Smooth muscle cell (in vitro differentiated cells): Measurements from ENCODE around the gene ASB14. TPM values are rescaled to one million over a fixed set of nuclear protein-coding genes. Genes with fewer than 3 reads are reported as not detected.
A peak's percentile ranks its signal among the peaks of the same experiment; 100 is the strongest.

Source experiments
- DNase-seq: peaks from one replicate; lab custom pipeline; 2025; ENCODE audit not compliant: unreplicated experiment; lab: John Stamatoyannopoulos, UW
- H2AFZ ChIP-seq: fragments of 200-600 bp; sonication (generic); 2 replicates; pipeline ENCODE4 v1.6.0; 2016; ENCODE audit warnings: antibody characterized with exemption, low read depth, mild to moderate bottlenecking
- H3F3A ChIP-seq: fragments of 200-600 bp; sonication (generic); 2 replicates; pipeline ENCODE4 v1.6.0; 2017; ENCODE audit warnings: antibody characterized with exemption, low read depth
- H3K27ac ChIP-seq: fragments of 200-600 bp; sonication (generic); 2 replicates; pipeline ENCODE4 v1.5.1; 2016; ENCODE audit warnings: low read depth, mild to moderate bottlenecking
- H3K27me3 ChIP-seq: fragments of 200-600 bp; sonication (generic); 2 replicates; pipeline ENCODE4 v1.6.1; 2016; ENCODE audit warnings: low read depth, mild to moderate bottlenecking
- H3K36me3 ChIP-seq: fragments of 200-600 bp; sonication (generic); 2 replicates; pipeline ENCODE4 v1.5.1; 2016; ENCODE audit warnings: low read depth
- H3K4me1 ChIP-seq: fragments of 200-600 bp; sonication (generic); 2 replicates; pipeline ENCODE4 v1.5.1; 2016; ENCODE audit warnings: low read depth
- H3K4me2 ChIP-seq: fragments of 200-600 bp; sonication (generic); 2 replicates; pipeline ENCODE4 v1.6.0; 2016; ENCODE audit warnings: mild to moderate bottlenecking
- H3K4me3 ChIP-seq: fragments of 200-600 bp; sonication (generic); 2 replicates; pipeline ENCODE4 v1.5.1; 2016; ENCODE audit warnings: mild to moderate bottlenecking
- H3K79me2 ChIP-seq: fragments of 200-600 bp; sonication (generic); 2 replicates; pipeline ENCODE4 v1.6.0; 2016; ENCODE audit warnings: low read depth, mild to moderate bottlenecking
- H3K9ac ChIP-seq: fragments of 200-600 bp; sonication (generic); 2 replicates; pipeline ENCODE4 v1.6.0; 2016; ENCODE audit warnings: low read depth
- H3K9me3 ChIP-seq: fragments of 200-600 bp; sonication (generic); replicated peaks from 2 replicates; pipeline ENCODE4 v1.5.1; 2016; ENCODE audit warnings: low read depth
- H4K20me1 ChIP-seq: fragments of 200-600 bp; sonication (generic); 2 replicates; pipeline ENCODE4 v1.6.0; 2016; ENCODE audit warnings: low read depth
- CTCF ChIP-seq: fragments of 200-600 bp; sonication (generic); IDR thresholded peaks from 2 replicates; pipeline ENCODE4 v1.5.1; 2017; ENCODE audit warnings: borderline replicate concordance, mild to moderate bottlenecking, antibody characterized with exemption; ENCODE audit not compliant: insufficient read depth, poor library complexity, severe bottlenecking
- WGBS: methylation state at CpG from one replicate; pipeline ENCODE4 v1.1.7; 2016; ENCODE audit warnings: low lambda C conversion rate; 5-methylcytosine and 5-hydroxymethylcytosine counted together
- polyA plus RNA-seq: library from polyadenylated mRNA; unstranded; fragments of >200 nt; fragmentation: Nextera tagmentation; extraction: Ambion mirVana; gene quantifications from 2 replicates; pipeline ENCODE4 v1.2.1, GENCODE V29; 2016
- total RNA-seq: library from RNA; depleted of rRNA; stranded (reverse); fragments of >200 nt; gene quantifications from 2 replicates; pipeline ENCODE4 v1.2.3, GENCODE V29; 2014

Gene ASB14
- total and polyA plus RNA-seq, 2 experiments from 2014 or later = 0.17 TPM; not detected in 1

DNA sequence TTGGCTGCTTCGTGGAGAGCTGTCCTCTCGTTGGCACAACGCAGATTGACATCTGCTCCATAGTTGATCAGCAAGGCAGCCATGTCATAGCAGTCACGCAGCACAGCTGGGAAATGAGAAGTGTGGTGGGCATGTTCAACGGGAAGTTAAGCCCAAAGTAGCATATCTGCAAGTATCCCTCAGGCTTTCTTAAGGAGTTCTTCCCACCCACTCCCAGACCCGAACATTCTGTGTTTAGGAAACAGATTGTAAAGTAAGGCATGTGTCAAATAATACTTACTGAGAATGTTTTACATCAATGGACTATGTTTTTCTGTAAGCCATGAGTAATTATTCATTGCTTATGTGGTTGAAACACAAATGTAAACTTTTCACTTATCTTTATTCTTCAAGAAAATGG is 9.2 kb downstream of the ASB14 start:
- H3K27ac ChIP-seq = peak overlapping the region; percentile 1
- no peaks in the 10 kb centered on the region for H3K36me3 ChIP-seq
- H3K79me2 ChIP-seq = no peaks in the 10 kb centered on the region
- no peaks in the 10 kb centered on the region for H3K27me3 ChIP-seq
- no peaks in the 10 kb centered on the region for H3K9me3 ChIP-seq
- no peak overlapping the region for H2AFZ ChIP-seq
- H3K4me1 ChIP-seq = peaks cover 3% of the 10 kb centered on the region
- no peaks in the 10 kb centered on the region for H3F3A ChIP-seq
- H3K9ac ChIP-seq = no peak overlapping the region
- WGBS = 44% methylated on average over 6 of the region's 6 CpGs
- DNase-seq = no peak
- no peak for TF ChIP-seq CTCF
- no peak overlapping the region for H3K4me3 ChIP-seq
- no peaks in the 10 kb centered on the region for H4K20me1 ChIP-seq
- peak overlapping the region; percentile 71 for H3K4me2 ChIP-seq

DNA sequence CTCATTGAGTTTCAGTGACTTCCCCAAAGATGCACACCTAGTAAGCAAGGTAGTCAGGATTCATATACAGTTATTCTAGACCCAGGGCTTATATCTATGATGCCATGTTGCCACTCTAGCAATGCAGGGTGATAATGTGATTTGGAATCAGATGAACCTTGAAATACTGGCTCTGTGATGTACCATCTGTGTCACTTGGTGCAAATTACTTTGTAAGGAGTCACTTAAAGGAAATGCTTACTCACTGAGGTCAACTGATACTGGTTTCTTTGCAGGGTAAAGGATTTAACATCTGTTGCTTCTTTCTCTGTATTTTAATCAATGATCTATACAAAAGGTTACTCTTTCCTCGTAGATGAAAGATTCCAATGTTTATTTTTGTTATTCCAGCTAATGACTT is 10.8 kb downstream of the ASB14 start:
- peak overlapping the region; percentile 40 for H3K27ac ChIP-seq
- DNase-seq = no peak
- H3K27me3 ChIP-seq = no peaks in the 10 kb centered on the region
- H2AFZ ChIP-seq = no peak overlapping the region
- no peaks in the 10 kb centered on the region for H4K20me1 ChIP-seq
- 42% methylated on average over 1 of the region's 1 CpG for WGBS
- no peaks in the 10 kb centered on the region for H3K79me2 ChIP-seq
- H3K9ac ChIP-seq = no peak overlapping the region
- no peak overlapping the region for H3K4me3 ChIP-seq
- peaks cover 3% of the 10 kb centered on the region for H3K4me1 ChIP-seq
- no peaks in the 10 kb centered on the region for H3K9me3 ChIP-seq
- no peak for TF ChIP-seq CTCF
- H3K4me2 ChIP-seq = peak overlapping the region; percentile 46
- H3K36me3 ChIP-seq = no peaks in the 10 kb centered on the region
- H3F3A ChIP-seq = no peaks in the 10 kb centered on the region

- no peak overlapping the region for H3K27ac ChIP-seq
- no peaks in the 10 kb centered on the region for H3K36me3 ChIP-seq
- no peak overlapping the region for H3K9ac ChIP-seq
- DNase-seq = no peak
- H3K4me2 ChIP-seq = no peak overlapping the region
- TF ChIP-seq CTCF = no peak
- no peaks in the 10 kb centered on the region for H4K20me1 ChIP-seq
- no peak overlapping the region for H2AFZ ChIP-seq
- H3K27me3 ChIP-seq = no peaks in the 10 kb centered on the region
- H3F3A ChIP-seq = no peaks in the 10 kb centered on the region
- H3K4me1 ChIP-seq = peaks cover 3% of the 10 kb centered on the region
- H3K9me3 ChIP-seq = no peaks in the 10 kb centered on the region
- WGBS = 91% methylated on average over 5 of the region's 5 CpGs
- no peaks in the 10 kb centered on the region for H3K79me2 ChIP-seq
- no peak overlapping the region for H3K4me3 ChIP-seq
Observed at GRCh38 chr3:57279685-57280084, 12.8 kb downstream of the ASB14 start.

- Histone ChIP-seq H3K79me2 (no peaks in the 10 kb centered on the region), H3K9ac (no peak overlapping the region), H4K20me1 (no peaks in the 10 kb centered on the region), H3K27me3 (no peaks in the 10 kb centered on the region), H3K9me3 (no peaks in the 10 kb centered on the region), H3K27ac (no peak overlapping the region), H2AFZ (no peak overlapping the region), H3F3A (no peaks in the 10 kb centered on the region), H3K4me2 (no peak overlapping the region), H3K4me1 (peaks cover 3% of the 10 kb centered on the region), H3K36me3 (peaks cover 3% of the 10 kb centered on the region), H3K4me3 (no peak overlapping the region)
- TF ChIP-seq CTCF = no peak
- 96% methylated on average over 1 of the region's 1 CpG for WGBS
- DNase-seq = no peak
Observed at GRCh38 chr3:57278237-57278636, 14.2 kb downstream of the ASB14 start.
